K562 (cell line): ENCODE data around the gene PA2G4. TPM values are rescaled to one million over a fixed set of nuclear protein-coding genes. Genes with fewer than 3 reads are reported as not detected.
A peak's percentile ranks its signal among the peaks of the same experiment; 100 is the strongest.

Experiments used
- EZH2 ChIP-seq: IDR thresholded peaks from 2 replicates; pipeline ENCODE4 v1.6.1; 2012; ENCODE audit warnings: low read depth, mild to moderate bottlenecking, inconsistent platforms, low read length, borderline replicate concordance
- HOMEZ ChIP-seq: fragments of 250-450 bp; sonication (Bioruptor Pico); IDR thresholded peaks from 2 replicates; pipeline ENCODE4 v1.4.0; 2020; ENCODE audit warnings: mild to moderate bottlenecking, moderate library complexity
- IRF1 ChIP-seq: sonication (generic); formaldehyde crosslinking; IDR thresholded peaks from 2 replicates; pipeline ENCODE4 v1.8.0; 2022; ENCODE audit warnings: missing genetic modification reagents, mild to moderate bottlenecking, borderline replicate concordance
- NCOA6 ChIP-seq: fragments of 450-650 bp; IDR thresholded peaks from 2 replicates; pipeline ENCODE4 v1.6.1; 2017; ENCODE audit warnings: mild to moderate bottlenecking
- PPARD ChIP-seq: fragments of 250-450 bp; sonication (Bioruptor Pico); IDR thresholded peaks from 2 replicates; pipeline ENCODE4 v1.8.0; 2022; ENCODE audit warnings: inconsistent platforms, mild to moderate bottlenecking, moderate library complexity
- TEAD4 ChIP-seq, 2 experiments: sonication (generic) in 1 of 2; formaldehyde crosslinking in 1 of 2; IDR thresholded peaks; 2 replicates each; pipeline versions ENCODE4 v1.6.1 to v1.8.0; 2012 to 2022; ENCODE audit warnings: borderline replicate concordance in 1 of 2, inconsistent platforms in 1 of 2, low read length in 1 of 2, mild to moderate bottlenecking in 1 of 2, missing genetic modification reagents in 1 of 2
- THAP12 ChIP-seq: fragments of 250-450 bp; sonication (Bioruptor Pico); IDR thresholded peaks from 2 replicates; pipeline ENCODE4 v1.9.0; 2021; ENCODE audit warnings: mild to moderate bottlenecking, inconsistent platforms
- ZBTB9 ChIP-seq: fragments of 450-650 bp; formaldehyde crosslinking; IDR thresholded peaks from 2 replicates; pipeline ENCODE4 v1.4.0; 2020; ENCODE audit warnings: mild to moderate bottlenecking, moderate library complexity
- ZFX ChIP-seq: sonication (generic); formaldehyde crosslinking; IDR thresholded peaks from 2 replicates; pipeline ENCODE4 v1.8.0; 2022; ENCODE audit warnings: mild to moderate bottlenecking, missing genetic modification reagents, moderate library complexity
- ZNF184 ChIP-seq: sonication (generic); formaldehyde crosslinking; IDR thresholded peaks from 2 replicates; pipeline ENCODE4 v1.5.0; 2020; ENCODE audit warnings: missing genetic modification reagents
- ZNF347 ChIP-seq: fragments of 450-650 bp; formaldehyde crosslinking; IDR thresholded peaks from 2 replicates; pipeline ENCODE4 v1.4.0; 2020; ENCODE audit warnings: low read depth, mild to moderate bottlenecking, moderate library complexity
- ZNF407 ChIP-seq: fragments of 450-650 bp; IDR thresholded peaks from 2 replicates; pipeline ENCODE4 v1.6.1; 2016; ENCODE audit warnings: low read depth
- polyA plus RNA-seq, 8 experiments: library from polyadenylated mRNA; depleted of rRNA in 4 of 8; stranded (reverse) in 5 of 8; unstranded in 3 of 8; fragments of >200 nt; fragmentation: Nextera tagmentation in 2 of 8; fragmentation: Illumina TruSeq in 1 of 8; extraction: Ambion mirVana in 2 of 8; extraction: Trizol in 1 of 8; gene quantifications; 2 replicates each; pipeline versions ENCODE4 v1.2.1 to v1.2.3, GENCODE V29; 2011 to 2014; ENCODE audit warnings: inconsistent platforms in 1 of 8, missing spikeins in 1 of 8
- total RNA-seq, 7 experiments: library from RNA; depleted of rRNA in 6 of 7; stranded (reverse); fragments of >200 nt in 6 of 7; fragmentation: Illumina TruSeq in 2 of 7; extraction: Trizol in 2 of 7; gene quantifications; 2 replicates each; pipeline versions ENCODE4 v1.2.1 to v1.2.3, GENCODE V29; 2011 to 2021; ENCODE audit warnings: low replicate concordance in 1 of 7

The PA2G4 gene
- total and polyA plus RNA-seq, 9 of the 15 experiments (the other 6 are each of a cell fraction or from before 2014, with no cell fraction given): 230 to 925 (median 638) TPM

- TF ChIP-seq ZNF407: peak; percentile 68
- no peak for TF ChIP-seq PPARD (CRISPR knock-in tag)
- TF ChIP-seq HOMEZ (CRISPR knock-in tag): no peak
- no peak; the same call in 1 of the 2 replicates for TF ChIP-seq ZBTB9
- peak; percentile 11; the same call in 1 of the 2 replicates for TF ChIP-seq TEAD4 (IDR thresholded peaks at IDR 0.05; ENCODE audit: low read length)
- TF ChIP-seq TEAD4 (CRISPR knock-in tag; IDR thresholded peaks at IDR 0.05; ENCODE audit: borderline replicate concordance): 0 out of 2 replicates have a peak, but pooled peaks have one; percentile 40
- no peak for TF ChIP-seq ZNF347 (CRISPR knock-in tag)
- no peak for TF ChIP-seq ZNF184 (CRISPR knock-in tag)
- TF ChIP-seq NCOA6: no peak
- TF ChIP-seq THAP12 (CRISPR knock-in tag): no peak; the same call in 1 of the 2 replicates
- peak; percentile 100 for TF ChIP-seq ZFX (CRISPR knock-in tag)
- TF ChIP-seq IRF1 (CRISPR knock-in tag): no peak
- TF ChIP-seq EZH2: no peak
These were observed at the start of gene PA2G4 (continued) for GRCh38 chr12:56104109-56104814.
